Skeletal muscle cell (primary cell): ENCODE measurements around the gene PLK3.
"Not testable (repeated sequence)": the region's sequence is repeated elsewhere in the genome, so short reads cannot be mapped to it uniquely, and the experiment has no call there.

Experiments used
- DNase-seq: peaks from one replicate; pipeline ENCODE4 v3.0.0-alpha.2; 2010; ENCODE audit warnings: low read depth
- H3K4me3 ChIP-seq: 2 replicates; pipeline ENCODE4 v1.5.1; 2011; ENCODE audit warnings: low read depth, mild to moderate bottlenecking, control low read depth, low read length, moderate library complexity

Gene PLK3

GRCh38 chr1:44799770-44800584 lies at the start of gene PLK3:
Gene PLK3, plus strand, starts transcription at chr1:44800377. Its CDS starts 87 bp downstream, at chr1:44800464.
- H3K4me3 ChIP-seq, result peak within 1 kb of the TSS; percentile 92
- DNase-seq, result peak; percentile 93

DNA sequence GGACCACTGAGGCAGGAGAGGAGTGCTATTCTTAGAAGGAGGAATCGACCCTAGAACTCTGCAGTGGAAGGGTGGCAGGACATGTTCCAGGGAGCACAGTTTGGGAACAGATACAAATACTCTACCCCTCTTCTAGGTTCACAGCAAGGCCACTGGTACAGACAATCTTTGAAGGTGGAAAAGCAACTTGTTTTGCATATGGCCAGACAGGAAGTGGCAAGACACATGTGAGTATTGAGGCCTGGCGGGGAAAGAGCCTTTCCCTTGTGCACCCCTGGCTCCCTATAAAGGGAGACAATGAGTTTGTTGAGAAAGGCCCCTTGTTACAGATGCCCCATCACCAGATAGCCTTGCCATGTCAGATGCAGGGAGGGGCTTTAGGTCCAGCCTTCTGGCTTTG lies 42.8 kb upstream of the PLK3 start:
- DNase-seq, result no peak
- no peak overlapping the region for H3K4me3 ChIP-seq

GRCh38 chr1:44759077-44759476 lies 41.1 kb upstream of the PLK3 start:
- no peak for DNase-seq
- H3K4me3 ChIP-seq, result no peak overlapping the region

DNA sequence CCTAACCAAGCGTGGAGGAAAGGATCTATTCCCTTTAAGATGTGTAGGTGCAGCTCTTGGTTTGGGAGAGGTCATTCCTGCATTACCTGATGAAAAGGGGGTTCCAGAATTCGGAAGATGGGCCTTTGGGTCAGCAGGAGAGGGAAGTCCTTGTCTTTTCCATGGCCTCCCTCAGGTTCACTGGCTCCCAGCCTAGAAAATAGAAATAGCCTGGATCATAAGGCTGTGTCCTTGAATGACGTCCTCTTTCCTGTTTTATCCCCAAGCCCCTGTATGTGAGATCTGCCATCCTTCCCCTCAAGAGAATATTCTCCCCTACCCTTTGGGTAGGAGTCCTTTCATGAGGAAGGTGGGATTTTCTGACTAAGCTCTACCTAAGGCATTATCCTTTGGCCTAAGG lies 39.3 kb upstream of the PLK3 start:
- DNase-seq, result no peak
- no peak overlapping the region for H3K4me3 ChIP-seq

DNA sequence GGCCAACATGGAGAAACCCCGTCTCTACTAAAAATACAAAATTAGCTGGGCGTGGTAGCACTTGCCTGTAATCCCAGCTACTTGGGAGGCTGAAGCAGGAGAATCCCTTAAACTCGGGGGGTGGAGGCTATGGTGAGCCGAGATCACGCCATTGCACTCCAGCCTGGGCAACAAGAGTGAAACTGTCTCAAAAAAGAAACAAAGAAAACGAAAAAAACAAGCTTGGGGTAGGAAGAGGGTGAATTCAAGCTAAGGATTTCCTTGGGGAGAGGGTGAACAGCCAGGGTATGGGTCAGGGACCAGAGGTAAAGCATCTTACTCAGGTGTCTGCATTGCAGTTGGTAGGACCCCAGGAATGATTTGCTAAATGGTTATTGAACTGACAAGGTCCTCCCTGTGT lies 33.8 kb upstream of the PLK3 start:
- not testable (repeated sequence) for DNase-seq, H3K4me3 ChIP-seq

GRCh38 chr1:44775078-44775929 lies 24.9 kb upstream of the PLK3 start, which contains the start of gene RPS8:
Gene RPS8, plus strand, starts transcription at chr1:44775540. Its CDS starts 57 bp downstream, at chr1:44775597.
- H3K4me3 ChIP-seq, result peak within 1 kb of the TSS; percentile 80
- DNase-seq, result peak; percentile 73

- DNase-seq, result no peak
- peak overlapping the region; percentile 80 for H3K4me3 ChIP-seq
Observed at GRCh38 chr1:44775930-44776729, 24.0 kb upstream of the PLK3 start.

GRCh38 chr1:44776730-44777068 lies 23.5 kb upstream of the PLK3 start:
- DNase-seq, result no peak
- peak overlapping the region; percentile 80 for H3K4me3 ChIP-seq

- H3K4me3 ChIP-seq, result peak overlapping the region; percentile 80
- no peak for DNase-seq
Observed at GRCh38 chr1:44777547-44777946, 22.6 kb upstream of the PLK3 start.

DNA sequence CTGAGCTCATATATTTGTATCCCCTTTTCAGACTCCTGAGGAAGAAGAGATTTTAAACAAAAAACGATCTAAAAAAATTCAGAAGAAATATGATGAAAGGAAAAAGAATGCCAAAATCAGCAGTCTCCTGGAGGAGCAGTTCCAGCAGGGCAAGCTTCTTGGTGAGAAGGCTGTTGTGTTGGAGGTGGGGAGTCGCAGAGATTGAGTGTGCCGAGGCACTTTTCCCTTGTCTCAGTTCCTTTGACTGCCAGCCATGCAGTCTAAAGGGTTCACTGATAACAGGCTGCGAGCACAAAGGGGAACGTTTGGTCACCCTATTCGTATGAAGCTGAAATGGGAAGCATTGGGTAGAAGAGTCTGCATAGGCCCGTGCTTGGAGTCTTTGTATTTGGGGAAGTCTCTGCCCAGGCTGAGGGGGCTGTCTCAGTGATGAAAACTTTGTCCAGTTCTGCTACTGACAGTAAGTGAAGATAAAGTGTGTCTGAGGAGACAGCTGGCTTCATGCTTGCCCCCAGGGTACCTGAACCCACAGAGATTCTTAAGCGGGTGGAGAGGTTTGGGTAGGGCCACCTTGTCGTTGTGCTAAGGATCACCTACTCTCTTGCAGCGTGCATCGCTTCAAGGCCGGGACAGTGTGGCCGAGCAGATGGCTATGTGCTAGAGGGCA lies 22.1 kb upstream of the PLK3 start:
- peak overlapping the region; percentile 80 for H3K4me3 ChIP-seq
- DNase-seq, result no peak

DNA sequence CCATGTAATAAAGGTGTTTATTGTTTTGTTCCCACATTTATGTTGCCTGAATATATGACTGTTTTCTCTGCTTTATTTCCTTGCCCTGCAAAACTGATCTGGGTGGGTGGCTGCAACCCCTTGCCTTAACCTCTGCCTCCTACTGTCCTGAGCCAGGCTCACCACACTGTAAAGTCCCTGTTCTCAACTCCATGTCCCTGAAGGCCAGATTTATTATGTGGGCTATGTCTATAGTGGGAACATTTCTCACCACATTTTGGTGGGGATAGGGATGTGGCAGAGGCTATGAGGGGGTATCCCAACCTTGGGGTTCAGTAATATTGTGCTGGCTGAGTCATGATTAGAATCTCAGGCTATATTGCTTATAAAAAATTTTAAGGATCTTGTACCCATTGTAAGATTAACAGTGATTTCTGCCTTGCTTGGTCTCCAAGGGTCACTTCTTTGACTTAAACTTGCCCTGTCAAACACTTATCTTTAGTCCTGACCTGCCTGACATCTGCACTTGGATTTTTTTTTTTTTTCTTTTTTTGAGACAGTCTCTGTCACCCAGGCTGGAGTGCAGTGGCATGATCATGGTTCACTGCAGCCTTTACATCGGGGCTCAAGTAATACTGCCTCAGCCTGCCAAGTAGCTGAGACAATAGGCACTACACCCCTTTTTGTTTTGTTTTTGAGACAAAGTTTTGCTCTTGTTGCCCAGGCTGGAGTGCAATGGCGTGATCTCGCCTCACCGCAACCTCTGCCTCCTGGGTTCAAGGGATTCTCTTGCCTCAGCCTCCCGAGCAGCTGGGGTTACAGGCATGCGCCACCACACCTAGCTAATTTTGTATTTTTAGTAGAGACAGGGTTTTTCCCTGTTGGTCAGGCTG lies 21.2 kb upstream of the PLK3 start:
- no peak overlapping the region for H3K4me3 ChIP-seq
- DNase-seq, result no peak

DNA sequence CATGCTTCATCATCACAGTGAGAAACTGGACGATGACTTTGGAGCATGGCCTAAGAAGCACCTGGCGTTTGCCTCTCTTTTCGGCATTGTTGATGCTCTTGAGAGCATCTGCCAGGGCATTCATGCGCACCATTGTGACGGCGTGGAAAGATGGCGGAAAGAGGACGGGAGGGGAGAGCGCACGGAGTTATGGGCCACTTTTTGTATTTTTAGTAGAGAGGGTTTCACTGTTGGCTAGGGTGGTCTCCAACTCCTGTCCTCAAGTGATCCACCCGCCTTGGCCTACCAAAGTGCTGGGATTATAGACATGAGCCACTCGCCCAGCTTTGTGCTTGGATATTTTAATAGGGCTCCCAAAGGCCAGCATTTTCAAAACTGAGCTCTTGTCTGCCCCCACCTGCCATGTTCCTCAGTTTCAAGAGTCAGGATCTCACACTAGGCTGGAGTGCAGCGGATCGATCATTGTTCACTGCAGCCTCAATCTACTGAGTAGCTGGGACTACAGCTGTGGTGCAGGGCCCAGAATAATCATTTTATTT lies 19.5 kb upstream of the PLK3 start:
- H3K4me3 ChIP-seq, result no peak overlapping the region
- no peak for DNase-seq

- no peak for DNase-seq
- H3K4me3 ChIP-seq, result peak overlapping the region; percentile 31
Observed at GRCh38 chr1:44783697-44784093, 16.5 kb upstream of the PLK3 start.

- H3K4me3 ChIP-seq, result peak overlapping the region; percentile 31
- no peak for DNase-seq
Observed at GRCh38 chr1:44784094-44785028, 15.8 kb upstream of the PLK3 start.

- DNase-seq, result no peak
- no peak overlapping the region for H3K4me3 ChIP-seq
Observed at GRCh38 chr1:44785029-44785380, 15.2 kb upstream of the PLK3 start.

GRCh38 chr1:44785501-44786137 lies 14.6 kb upstream of the PLK3 start:
- H3K4me3 ChIP-seq, result peak overlapping the region; percentile 45
- DNase-seq, result no peak
